A673 (cell line): Measurements from ENCODE around the gene SMAP2.
A peak's percentile ranks its signal among the peaks of the same experiment; 100 is the strongest.

ENCODE experiments used
- EZH2 ChIP-seq: fragments of 200-600 bp; sonication (generic); IDR thresholded peaks from 2 replicates; pipeline ENCODE4 v1.6.1; 2017; ENCODE audit warnings: borderline replicate concordance, low read depth, mild to moderate bottlenecking, mixed read lengths, antibody characterized with exemption, low read length; ENCODE audit not compliant: poor library complexity, severe bottlenecking
- TF ChIP-seq, protein P1 (sequence below): fragments of 300-800, 200-600 bp; sonication (generic); conservative IDR thresholded peaks from 2 replicates; pipeline ENCODE4 v1.5.1; 2017; ENCODE audit warnings: low read depth, mild to moderate bottlenecking, antibody characterized with exemption, low read length, moderate library complexity, mixed read lengths

- TF ChIP-seq, protein P1, sequence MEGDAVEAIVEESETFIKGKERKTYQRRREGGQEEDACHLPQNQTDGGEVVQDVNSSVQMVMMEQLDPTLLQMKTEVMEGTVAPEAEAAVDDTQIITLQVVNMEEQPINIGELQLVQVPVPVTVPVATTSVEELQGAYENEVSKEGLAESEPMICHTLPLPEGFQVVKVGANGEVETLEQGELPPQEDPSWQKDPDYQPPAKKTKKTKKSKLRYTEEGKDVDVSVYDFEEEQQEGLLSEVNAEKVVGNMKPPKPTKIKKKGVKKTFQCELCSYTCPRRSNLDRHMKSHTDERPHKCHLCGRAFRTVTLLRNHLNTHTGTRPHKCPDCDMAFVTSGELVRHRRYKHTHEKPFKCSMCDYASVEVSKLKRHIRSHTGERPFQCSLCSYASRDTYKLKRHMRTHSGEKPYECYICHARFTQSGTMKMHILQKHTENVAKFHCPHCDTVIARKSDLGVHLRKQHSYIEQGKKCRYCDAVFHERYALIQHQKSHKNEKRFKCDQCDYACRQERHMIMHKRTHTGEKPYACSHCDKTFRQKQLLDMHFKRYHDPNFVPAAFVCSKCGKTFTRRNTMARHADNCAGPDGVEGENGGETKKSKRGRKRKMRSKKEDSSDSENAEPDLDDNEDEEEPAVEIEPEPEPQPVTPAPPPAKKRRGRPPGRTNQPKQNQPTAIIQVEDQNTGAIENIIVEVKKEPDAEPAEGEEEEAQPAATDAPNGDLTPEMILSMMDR: peak; percentile 87
- no peak for TF ChIP-seq EZH2
Observed at GRCh38 chr1:40438391-40439015, 65.0 kb downstream of the SMAP2 start.
